GDM1 (cell line): ENCODE measurements around the gene ZNF207.
"Not testable (repeated sequence)": the region's sequence is repeated elsewhere in the genome, so short reads cannot be mapped to it uniquely, and the experiment has no call there.

Source experiments
- DNase-seq: peaks from one replicate; lab custom pipeline; 2025; lab: John Stamatoyannopoulos, UW

ZNF207 gene

GRCh38 chr17:32349854-32350665, at the start of gene ZNF207:
Gene ZNF207, plus strand, starts transcription at chr17:32350157. Its CDS starts 129 bp downstream, at chr17:32350286.
- DNase-seq, result peak; percentile 91

- DNase-seq, result no peak
These were observed 47.9 kb upstream of the ZNF207 start for GRCh38 chr17:32302037-32302436.

- no peak for DNase-seq
These were observed 46.9 kb upstream of the ZNF207 start for GRCh38 chr17:32302860-32303649.

- DNase-seq, result no peak
These were observed 46.1 kb upstream of the ZNF207 start for GRCh38 chr17:32303781-32304288.

- DNase-seq, result no peak
These were observed 44.9 kb upstream of the ZNF207 start for GRCh38 chr17:32305049-32305448.

- DNase-seq, result peak; percentile 52
These were observed 42.3 kb upstream of the ZNF207 start for GRCh38 chr17:32307658-32308057.

- DNase-seq, result no peak
These were observed 38.9 kb upstream of the ZNF207 start for GRCh38 chr17:32311028-32311536.

GRCh38 chr17:32314636-32315035, 35.3 kb upstream of the ZNF207 start:
- DNase-seq, result no peak

GRCh38 chr17:32315171-32315570, 34.8 kb upstream of the ZNF207 start:
- DNase-seq, result no peak

- DNase-seq, result not testable (repeated sequence)
These were observed 33.3 kb upstream of the ZNF207 start for GRCh38 chr17:32316653-32317052.

GRCh38 chr17:32317353-32317752, 32.6 kb upstream of the ZNF207 start:
- no peak for DNase-seq

GRCh38 chr17:32318071-32318470, 31.9 kb upstream of the ZNF207 start:
- DNase-seq, result no peak

- peak; percentile 56 for DNase-seq
These were observed 30.4 kb upstream of the ZNF207 start for GRCh38 chr17:32319548-32319905.

GRCh38 chr17:32320080-32320479, 29.9 kb upstream of the ZNF207 start:
- DNase-seq, result not testable (repeated sequence)

GRCh38 chr17:32320847-32321246, 29.1 kb upstream of the ZNF207 start:
- no peak for DNase-seq

- DNase-seq, result no peak
These were observed 26.9 kb upstream of the ZNF207 start for GRCh38 chr17:32323046-32323445.

GRCh38 chr17:32323811-32324491, 26.0 kb upstream of the ZNF207 start:
- no peak for DNase-seq

GRCh38 chr17:32327911-32328310, 22.0 kb upstream of the ZNF207 start:
- no peak for DNase-seq

- no peak for DNase-seq
These were observed 19.8 kb upstream of the ZNF207 start for GRCh38 chr17:32330147-32330546.

GRCh38 chr17:32331243-32332040, 18.5 kb upstream of the ZNF207 start:
- DNase-seq, result no peak

GRCh38 chr17:32333187-32333586, 16.8 kb upstream of the ZNF207 start:
- no peak for DNase-seq
